ENCODE results near the gene KLK3.

KLK3 gene

GRCh38 chr19:50832666-50833065, 22.0 kb upstream of the KLK3 start:
- no peak for DNase-seq

DNA sequence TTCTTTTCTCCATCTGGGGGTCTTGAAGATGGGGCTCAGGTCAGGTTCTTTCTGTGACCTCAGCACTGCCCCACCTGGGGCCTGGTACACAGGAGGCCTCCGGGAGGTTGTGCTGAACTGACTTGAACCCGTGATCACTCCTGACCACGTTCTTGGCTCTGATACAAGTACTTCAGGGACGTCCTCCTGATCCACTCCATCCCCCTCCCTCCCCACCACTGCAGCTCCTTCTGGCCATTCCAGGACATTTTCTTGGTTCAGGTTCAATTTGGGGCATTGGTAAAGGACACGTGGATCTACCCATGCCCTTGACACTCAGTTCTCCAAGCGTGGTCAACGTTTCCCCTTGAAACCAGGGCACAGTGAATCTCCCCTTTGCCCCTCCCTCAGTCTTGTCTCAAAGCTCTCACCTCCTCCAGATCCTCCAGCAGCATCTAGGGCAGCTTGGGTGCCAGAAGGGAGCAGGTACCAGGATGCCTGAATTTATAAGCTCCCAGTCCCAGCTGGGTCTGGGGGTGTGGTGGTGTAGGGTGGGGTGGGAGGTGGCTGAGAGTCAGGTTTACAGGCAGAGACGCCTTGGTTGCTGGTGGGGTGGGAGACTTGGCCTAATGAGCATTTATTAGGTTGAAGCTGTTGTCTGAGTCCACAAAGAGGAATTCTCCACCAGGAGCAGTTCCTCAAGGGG, 21.5 kb upstream of the KLK3 start, which contains the start of gene KLK15:
Gene KLK15 (minus strand): TSS at position 458 of the 685 bp plus-strand sequence. CDS start 2,082 bp downstream, outside the sequence.
- no peak for DNase-seq

DNA sequence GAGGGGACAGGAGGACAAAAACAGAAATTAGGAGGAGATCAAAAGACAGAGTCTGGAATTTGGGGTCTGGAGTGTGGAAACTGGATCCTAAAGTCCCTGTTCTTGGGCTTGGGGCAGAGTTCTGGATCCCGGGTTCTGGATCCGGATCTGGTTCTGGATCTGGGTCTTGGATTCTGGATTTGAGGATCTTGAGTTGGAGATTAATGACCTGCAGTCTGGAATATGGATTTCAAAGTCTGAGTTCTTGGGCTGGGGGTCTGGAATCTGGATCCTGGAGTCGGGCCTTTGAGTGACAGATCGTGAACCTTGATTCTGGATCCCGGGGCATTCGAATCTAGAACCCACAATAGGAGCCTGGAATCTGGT, 20.9 kb upstream of the KLK3 start:
- DNase-seq = no peak

- peak; percentile 3 for DNase-seq
These were observed 19.5 kb upstream of the KLK3 start for GRCh38 chr19:50835103-50835784.

DNA sequence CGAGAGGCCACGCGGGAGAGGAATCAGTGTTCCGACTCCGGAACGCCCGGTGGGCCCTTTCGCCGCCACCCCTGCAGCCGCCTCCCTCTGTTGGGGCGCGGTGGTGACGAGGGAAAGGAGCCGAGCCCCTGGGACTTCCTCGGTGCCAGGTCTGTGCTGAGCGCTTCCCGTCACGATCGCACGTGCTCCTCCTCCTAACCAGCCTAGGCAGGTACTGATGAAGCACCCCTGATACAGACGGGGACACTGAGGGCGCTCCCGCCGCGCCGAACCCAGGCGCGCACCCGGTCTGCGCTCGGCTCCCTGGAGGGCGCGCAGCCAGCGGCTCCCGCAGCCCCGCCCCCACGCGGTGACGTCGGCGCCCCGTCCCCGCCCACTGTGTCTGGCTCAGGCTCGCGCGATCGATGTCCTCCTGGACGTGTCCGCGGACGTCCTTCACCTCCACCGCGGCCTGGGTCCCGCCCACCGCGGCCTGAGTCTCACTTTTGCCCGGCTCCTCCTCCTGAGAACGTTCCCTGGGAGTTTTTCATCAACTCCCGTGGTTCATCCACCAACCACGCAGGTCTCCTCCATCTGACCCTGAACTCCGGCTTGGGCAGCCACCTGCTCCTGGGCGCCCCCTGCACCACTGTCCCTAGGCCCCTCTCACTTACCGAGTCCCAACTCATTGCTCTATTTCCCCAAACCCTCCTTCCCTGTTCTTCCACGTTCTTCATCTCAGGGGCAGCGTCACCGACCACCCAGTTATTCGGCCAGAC, 18.8 kb upstream of the KLK3 start:
- DNase-seq = peak; percentile 51

DNA sequence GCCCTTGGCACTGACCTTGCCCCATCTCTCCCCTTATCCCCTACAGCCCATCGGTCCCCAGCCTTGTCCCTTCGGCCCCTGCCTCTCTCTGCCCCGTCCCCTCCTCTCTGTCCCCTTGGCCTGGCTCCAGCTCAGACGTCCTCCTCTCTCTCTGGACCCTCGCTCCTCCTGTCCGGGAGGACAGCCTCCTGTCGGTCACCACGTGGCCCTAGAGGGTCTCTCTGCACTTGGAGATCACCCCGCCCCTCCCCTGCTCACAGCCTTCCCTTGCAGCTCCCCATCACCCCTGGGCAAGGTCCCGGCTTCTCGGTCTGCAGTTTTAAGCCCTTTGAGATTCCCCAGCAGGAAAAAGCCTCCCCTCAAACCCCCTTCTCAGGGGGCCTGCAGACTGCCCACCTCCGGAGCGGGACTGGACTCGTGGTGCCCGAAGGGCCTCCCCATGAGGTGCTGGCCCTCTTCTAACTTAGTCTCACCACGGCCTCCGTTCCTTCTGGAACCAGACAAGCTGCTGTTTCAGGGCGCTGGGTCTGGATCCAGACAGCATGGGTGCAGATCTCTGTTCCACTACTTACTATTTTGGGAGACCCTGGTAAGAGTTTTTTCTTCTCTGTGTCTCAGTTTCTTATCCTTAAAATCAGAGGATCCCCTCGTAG, 18.0 kb upstream of the KLK3 start:
- no peak for DNase-seq

DNA sequence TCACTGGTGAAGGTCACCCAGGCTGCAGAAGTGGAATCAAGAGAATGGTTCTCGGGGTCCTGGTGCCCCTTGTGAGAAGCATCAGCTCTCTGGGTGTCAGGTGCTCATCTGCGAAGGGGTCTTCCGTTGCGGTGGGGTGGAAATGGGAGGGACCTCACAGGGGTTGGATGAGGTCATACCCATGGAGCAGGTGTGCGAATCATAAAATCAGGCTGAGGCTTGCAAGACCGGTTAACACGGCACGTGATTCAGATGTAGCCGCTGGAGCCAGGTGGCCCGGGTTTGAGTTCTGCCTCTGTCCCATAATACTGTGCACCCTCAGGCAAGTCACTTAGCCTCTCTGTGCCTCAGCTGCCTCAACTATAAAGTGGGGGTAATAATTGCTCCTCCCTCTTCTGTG, 17.4 kb upstream of the KLK3 start:
- no peak for DNase-seq

DNA sequence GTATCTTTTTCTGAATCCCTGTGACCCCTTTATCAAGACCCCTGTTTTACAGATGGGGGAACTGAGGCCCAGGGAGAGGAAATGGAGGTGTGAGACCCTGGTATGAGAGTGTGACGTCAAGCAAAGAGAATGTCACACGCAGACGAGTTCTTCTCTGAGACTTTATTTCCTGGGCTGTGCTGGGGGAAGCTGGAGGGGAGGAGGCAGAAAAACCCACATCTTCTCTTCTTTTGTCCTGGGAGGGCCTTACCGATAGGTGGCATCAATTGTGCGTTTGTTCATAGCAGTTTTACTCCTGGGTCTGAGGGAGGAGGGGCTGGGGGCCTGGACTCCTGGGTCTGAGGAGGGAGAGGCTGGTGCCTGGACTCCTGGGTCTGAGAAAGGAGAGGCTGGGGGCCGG, 16.5 kb upstream of the KLK3 start:
- peak; percentile 4 for DNase-seq

- no peak for DNase-seq
These were observed 14.7 kb upstream of the KLK3 start for GRCh38 chr19:50839712-50840655.

DNA sequence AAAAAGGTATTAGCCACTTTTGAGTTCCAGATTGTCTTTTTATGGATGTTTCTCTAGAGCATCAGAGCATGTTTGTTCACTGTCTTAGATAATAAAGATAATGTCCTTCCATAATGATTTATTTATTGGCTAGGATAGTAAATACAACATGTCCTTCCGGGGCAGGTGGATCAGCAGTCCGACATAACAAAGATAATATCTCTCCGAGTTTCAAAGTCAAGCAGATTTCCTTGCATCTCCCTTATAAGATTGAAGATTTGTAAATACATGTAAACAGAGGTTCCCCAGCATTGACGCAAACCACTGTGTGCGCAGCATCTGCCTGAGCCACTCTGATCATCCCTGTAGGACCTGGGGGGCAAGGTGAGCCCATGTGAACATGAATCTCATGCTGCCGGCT, 12.6 kb upstream of the KLK3 start:
- DNase-seq = no peak

DNA sequence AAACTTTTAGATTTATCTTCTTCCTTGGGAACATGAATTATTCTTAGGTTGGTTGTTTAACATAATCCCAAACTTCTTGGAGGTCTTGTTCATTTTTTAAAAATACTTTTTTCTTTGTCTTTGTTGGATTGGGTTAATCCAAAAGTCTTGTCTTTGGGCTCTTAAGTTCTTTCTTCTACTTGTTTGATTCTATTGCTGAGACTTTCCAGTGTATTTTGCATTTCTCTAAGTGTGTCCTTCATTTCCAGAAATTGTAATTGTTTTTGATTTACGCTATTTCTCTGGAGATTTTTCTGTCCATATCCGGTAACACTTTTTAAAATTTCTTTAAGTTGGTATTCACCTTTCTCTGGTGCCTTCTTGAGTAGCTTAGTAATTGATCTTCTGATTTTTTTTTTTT, 11.5 kb upstream of the KLK3 start:
- no peak for DNase-seq

GRCh38 chr19:50843701-50844221, 11.0 kb upstream of the KLK3 start:
- DNase-seq = no peak

DNA sequence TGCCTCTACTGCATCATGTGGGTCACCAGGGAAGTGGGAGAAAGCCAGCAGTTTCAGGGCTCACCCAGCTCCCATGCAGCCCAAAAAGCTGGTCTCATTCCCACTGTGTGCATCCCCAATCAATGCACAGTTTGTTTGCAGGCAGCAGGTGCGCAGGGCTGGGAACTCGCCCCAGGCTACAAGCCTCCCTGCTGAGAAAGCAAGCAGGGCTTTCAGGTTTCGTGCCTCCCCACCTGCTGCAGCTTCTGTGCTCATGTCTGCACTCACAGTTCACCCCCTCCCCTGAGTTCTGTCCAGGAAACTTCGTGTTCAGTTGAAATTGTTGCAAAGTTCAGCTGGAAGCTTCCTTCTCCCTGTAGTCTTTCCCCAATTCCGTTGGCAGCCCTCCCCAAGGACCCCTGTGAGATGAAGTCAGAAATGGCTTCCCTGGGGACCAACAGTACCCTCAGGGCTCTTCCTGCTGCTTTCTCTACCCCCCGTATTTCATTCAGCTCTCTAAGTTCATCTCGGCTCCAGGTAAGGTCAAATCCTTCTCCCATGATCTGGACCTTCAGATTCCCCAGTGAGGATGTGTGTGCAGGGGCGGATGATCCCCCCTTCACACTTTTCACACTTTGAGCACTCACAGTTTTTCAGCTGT, 10.3 kb upstream of the KLK3 start:
- no peak for DNase-seq

- DNase-seq = no peak
These were observed 4.0 kb upstream of the KLK3 start for GRCh38 chr19:50850738-50851137.

- no peak for DNase-seq
These were observed 3.1 kb upstream of the KLK3 start for GRCh38 chr19:50851620-50852019.

DNA sequence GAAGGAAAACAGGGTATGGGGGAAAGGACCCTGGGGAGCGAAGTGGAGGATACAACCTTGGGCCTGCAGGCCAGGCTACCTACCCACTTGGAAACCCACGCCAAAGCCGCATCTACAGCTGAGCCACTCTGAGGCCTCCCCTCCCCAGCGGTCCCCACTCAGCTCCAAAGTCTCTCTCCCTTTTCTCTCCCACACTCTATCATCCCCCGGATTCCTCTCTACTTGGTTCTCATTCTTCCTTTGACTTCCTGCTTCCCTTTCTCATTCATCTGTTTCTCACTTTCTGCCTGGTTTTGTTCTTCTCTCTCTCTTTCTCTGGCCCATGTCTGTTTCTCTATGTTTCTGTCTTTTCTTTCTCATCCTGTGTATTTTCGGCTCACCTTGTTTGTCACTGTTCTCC, 2.7 kb downstream of the KLK3 start:
- no peak for DNase-seq

GRCh38 chr19:50858886-50859285, 4.2 kb downstream of the KLK3 start:
- no peak for DNase-seq

DNA sequence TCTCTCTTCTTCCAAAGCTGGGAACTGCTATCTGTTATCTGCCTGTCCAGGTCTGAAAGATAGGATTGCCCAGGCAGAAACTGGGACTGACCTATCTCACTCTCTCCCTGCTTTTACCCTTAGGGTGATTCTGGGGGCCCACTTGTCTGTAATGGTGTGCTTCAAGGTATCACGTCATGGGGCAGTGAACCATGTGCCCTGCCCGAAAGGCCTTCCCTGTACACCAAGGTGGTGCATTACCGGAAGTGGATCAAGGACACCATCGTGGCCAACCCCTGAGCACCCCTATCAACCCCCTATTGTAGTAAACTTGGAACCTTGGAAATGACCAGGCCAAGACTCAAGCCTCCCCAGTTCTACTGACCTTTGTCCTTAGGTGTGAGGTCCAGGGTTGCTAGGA, 5.1 kb downstream of the KLK3 start:
- no peak for DNase-seq

DNA sequence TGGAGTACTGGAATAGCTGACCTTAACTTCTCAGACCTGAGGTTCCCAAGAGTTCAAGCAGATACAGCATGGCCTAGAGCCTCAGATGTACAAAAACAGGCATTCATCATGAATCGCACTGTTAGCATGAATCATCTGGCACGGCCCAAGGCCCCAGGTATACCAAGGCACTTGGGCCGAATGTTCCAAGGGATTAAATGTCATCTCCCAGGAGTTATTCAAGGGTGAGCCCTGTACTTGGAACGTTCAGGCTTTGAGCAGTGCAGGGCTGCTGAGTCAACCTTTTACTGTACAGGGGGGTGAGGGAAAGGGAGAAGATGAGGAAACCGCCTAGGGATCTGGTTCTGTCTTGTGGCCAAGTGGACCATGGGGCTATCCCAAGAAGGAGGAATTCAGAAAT, 6.3 kb downstream of the KLK3 start:
- DNase-seq = no peak

GRCh38 chr19:50861496-50862286, 7.0 kb downstream of the KLK3 start:
- DNase-seq = no peak
